ENCODE measurements around the gene DAP.
"Not testable (repeated sequence)": the region's sequence is repeated elsewhere in the genome, so short reads cannot be mapped to it uniquely, and the experiment has no call there.

Gene DAP

DNA sequence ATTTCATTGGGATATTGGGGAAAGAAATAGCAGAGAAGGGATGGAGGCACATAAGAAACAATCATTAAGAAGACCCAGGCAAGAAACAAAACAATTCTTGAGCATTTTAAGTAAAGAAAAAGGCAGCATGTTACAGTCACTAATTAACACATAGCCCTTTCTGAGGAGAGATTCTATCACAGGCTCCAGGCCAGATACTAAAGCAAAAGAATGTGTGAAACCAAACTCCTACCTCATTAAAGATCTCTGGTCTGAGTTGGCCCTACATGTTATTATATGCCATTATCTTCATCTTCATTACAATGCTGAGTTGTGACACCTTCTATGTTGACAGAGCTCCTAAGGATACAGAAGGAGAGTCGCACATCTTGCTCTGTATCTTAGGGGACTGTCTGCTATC is 37.5 kb downstream of the DAP start:
- H3K4me1 Mint-ChIP-seq (ENCODE audit: low read depth): peaks cover 11% of the 10 kb centered on the region
- H3K4me3 Mint-ChIP-seq: no peak overlapping the region
- no peaks in the 10 kb centered on the region for H3K27me3 Mint-ChIP-seq (ENCODE audit: low read depth)
- no peak for DNase-seq (ENCODE audit: low spot score)
- no peaks in the 10 kb centered on the region for H3K9me3 Mint-ChIP-seq
- peaks cover 20% of the 10 kb centered on the region for H3K36me3 Mint-ChIP-seq (ENCODE audit: low read depth)
- no peak overlapping the region for H3K27ac Mint-ChIP-seq

- H3K9me3 Mint-ChIP-seq, H3K27ac Mint-ChIP-seq, H3K4me3 Mint-ChIP-seq: not testable (repeated sequence)
These were observed 40.3 kb downstream of the DAP start for GRCh38 chr5:10720766-10721165.

GRCh38 chr5:10719965-10720364 is 41.1 kb downstream of the DAP start:
- Mint-ChIP-seq H3K27ac (no peak overlapping the region), H3K36me3 (ENCODE audit: low read depth) (peaks cover 20% of the 10 kb centered on the region), H3K27me3 (ENCODE audit: low read depth) (no peaks in the 10 kb centered on the region), H3K4me1 (ENCODE audit: low read depth) (no peaks in the 10 kb centered on the region), H3K9me3 (no peaks in the 10 kb centered on the region), H3K4me3 (no peak overlapping the region)
- no peak for DNase-seq (ENCODE audit: low spot score)

More at GRCh38 chr5:10720766-10721165, 40.3 kb downstream of the DAP start:
- H3K27me3 Mint-ChIP-seq (ENCODE audit: low read depth); H3K4me1 Mint-ChIP-seq (ENCODE audit: low read depth); DNase-seq (ENCODE audit: low spot score): not testable (repeated sequence)
- H3K36me3 Mint-ChIP-seq (ENCODE audit: low read depth): peaks cover 20% of the 10 kb centered on the region

GRCh38 chr5:10718617-10719016 is 42.4 kb downstream of the DAP start:
- not testable (repeated sequence) for H3K27me3 Mint-ChIP-seq (ENCODE audit: low read depth); DNase-seq (ENCODE audit: low spot score); H3K9me3 Mint-ChIP-seq; H3K4me1 Mint-ChIP-seq (ENCODE audit: low read depth); H3K4me3 Mint-ChIP-seq; H3K27ac Mint-ChIP-seq
- peaks cover 20% of the 10 kb centered on the region for H3K36me3 Mint-ChIP-seq (ENCODE audit: low read depth)

GRCh38 chr5:10716825-10717224 is 44.2 kb downstream of the DAP start:
- not testable (repeated sequence) for H3K9me3 Mint-ChIP-seq; H3K4me3 Mint-ChIP-seq; H3K27ac Mint-ChIP-seq; H3K27me3 Mint-ChIP-seq (ENCODE audit: low read depth); DNase-seq (ENCODE audit: low spot score)
- peaks cover 11% of the 10 kb centered on the region for H3K4me1 Mint-ChIP-seq (ENCODE audit: low read depth)
- peaks cover 17% of the 10 kb centered on the region for H3K36me3 Mint-ChIP-seq (ENCODE audit: low read depth)

GRCh38 chr5:10715605-10716290 is 45.3 kb downstream of the DAP start:
- no peaks in the 10 kb centered on the region for H3K9me3 Mint-ChIP-seq
- DNase-seq (ENCODE audit: low spot score): no peak
- peaks cover 12% of the 10 kb centered on the region for H3K36me3 Mint-ChIP-seq (ENCODE audit: low read depth)
- H3K27me3 Mint-ChIP-seq (ENCODE audit: low read depth): no peaks in the 10 kb centered on the region
- H3K27ac Mint-ChIP-seq: no peak overlapping the region
- H3K4me1 Mint-ChIP-seq (ENCODE audit: low read depth): peaks cover 11% of the 10 kb centered on the region
- no peak overlapping the region for H3K4me3 Mint-ChIP-seq

GRCh38 chr5:10712574-10713366 is 48.3 kb downstream of the DAP start:
- peaks cover 11% of the 10 kb centered on the region for H3K4me1 Mint-ChIP-seq (ENCODE audit: low read depth)
- peaks cover 3% of the 10 kb centered on the region for H3K36me3 Mint-ChIP-seq (ENCODE audit: low read depth)
- H3K4me3 Mint-ChIP-seq: no peak overlapping the region
- no peaks in the 10 kb centered on the region for H3K9me3 Mint-ChIP-seq
- no peak for DNase-seq (ENCODE audit: low spot score)
- no peaks in the 10 kb centered on the region for H3K27me3 Mint-ChIP-seq (ENCODE audit: low read depth)
- no peak overlapping the region for H3K27ac Mint-ChIP-seq

DNA sequence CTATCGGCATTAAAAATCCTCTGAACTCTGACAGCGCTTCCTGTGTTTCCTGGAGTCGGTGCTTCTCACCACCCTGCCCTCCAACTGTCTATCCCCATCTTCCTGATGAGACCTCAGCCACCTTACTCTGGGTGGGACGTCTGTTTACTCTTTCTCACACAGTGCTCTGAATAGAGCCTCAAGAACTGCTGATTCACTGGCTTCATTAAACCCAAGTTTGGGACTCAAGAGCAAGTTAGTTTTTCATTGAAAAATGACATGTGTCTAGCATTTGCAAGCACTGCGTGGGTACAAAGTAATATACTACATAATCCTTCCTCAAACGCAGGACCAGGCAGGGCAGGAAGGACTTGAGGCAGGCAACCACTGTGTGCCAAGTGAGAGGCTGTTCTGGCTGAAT is 49.5 kb downstream of the DAP start:
- Mint-ChIP-seq H3K27ac (no peak overlapping the region), H3K4me3 (no peak overlapping the region), H3K36me3 (ENCODE audit: low read depth) (peaks cover 7% of the 10 kb centered on the region), H3K9me3 (no peaks in the 10 kb centered on the region), H3K27me3 (ENCODE audit: low read depth) (no peaks in the 10 kb centered on the region), H3K4me1 (ENCODE audit: low read depth) (peaks cover 11% of the 10 kb centered on the region)
- DNase-seq (ENCODE audit: low spot score): no peak

DNA sequence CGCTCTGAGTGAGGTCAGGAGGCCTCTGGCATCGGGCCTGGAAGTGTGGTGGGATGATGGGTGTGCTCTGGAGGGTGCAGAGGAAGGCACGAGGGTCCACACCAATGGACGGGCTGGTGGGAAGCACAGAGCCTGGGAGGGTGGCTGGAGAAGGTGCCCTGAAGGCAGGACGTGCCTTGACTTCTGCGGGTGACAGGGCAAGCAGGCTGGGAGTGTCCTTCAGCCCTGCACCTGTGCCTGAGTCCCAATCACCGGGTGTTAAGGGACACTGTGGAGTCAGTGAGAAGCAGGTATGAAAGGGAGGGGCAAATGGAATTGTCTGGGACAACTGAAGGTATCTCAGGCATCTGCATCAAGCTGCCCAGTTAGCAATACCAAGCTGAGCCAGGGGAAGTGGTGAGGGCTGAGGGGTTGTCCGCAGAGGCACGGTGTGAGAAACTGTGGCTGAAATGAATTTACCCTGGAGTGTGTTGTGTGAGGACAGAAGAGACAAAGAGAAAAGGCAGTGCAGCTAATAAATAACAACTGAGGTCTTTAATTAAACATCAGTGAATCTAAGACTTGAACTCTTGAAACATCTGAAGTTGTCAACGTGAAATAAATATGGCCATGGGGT is 50.4 kb downstream of the DAP start:
- no peaks in the 10 kb centered on the region for H3K9me3 Mint-ChIP-seq
- H3K27me3 Mint-ChIP-seq (ENCODE audit: low read depth): no peaks in the 10 kb centered on the region
- H3K36me3 Mint-ChIP-seq (ENCODE audit: low read depth): peaks cover 7% of the 10 kb centered on the region
- peaks cover 12% of the 10 kb centered on the region for H3K4me1 Mint-ChIP-seq (ENCODE audit: low read depth)
- no peak overlapping the region for H3K27ac Mint-ChIP-seq
- no peak overlapping the region for H3K4me3 Mint-ChIP-seq
- DNase-seq (ENCODE audit: low spot score): no peak

DNA sequence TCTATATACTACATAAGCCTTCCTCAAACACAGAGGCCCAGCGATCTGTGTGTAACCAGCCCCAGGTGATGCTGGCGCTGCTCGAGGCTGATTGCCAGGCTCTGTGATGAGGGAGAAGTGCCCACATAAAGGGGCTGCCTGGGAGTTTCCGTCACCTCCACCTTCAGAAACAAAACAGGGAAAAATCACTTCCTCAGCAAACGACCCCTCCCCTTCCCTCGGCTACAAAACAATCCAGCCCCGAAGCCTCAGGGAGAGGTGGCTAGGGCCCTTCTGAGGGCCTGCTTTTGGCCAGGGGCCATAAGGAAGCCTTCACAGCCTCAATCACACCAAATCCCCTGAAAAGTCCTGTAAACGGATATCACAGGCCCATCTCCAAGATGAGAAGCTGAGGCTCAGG is 51.1 kb downstream of the DAP start:
- peaks cover 19% of the 10 kb centered on the region for H3K4me1 Mint-ChIP-seq (ENCODE audit: low read depth)
- no peaks in the 10 kb centered on the region for H3K9me3 Mint-ChIP-seq
- H3K4me3 Mint-ChIP-seq: no peak overlapping the region
- no peaks in the 10 kb centered on the region for H3K27me3 Mint-ChIP-seq (ENCODE audit: low read depth)
- no peak for DNase-seq (ENCODE audit: low spot score)
- H3K27ac Mint-ChIP-seq: no peak overlapping the region
- H3K36me3 Mint-ChIP-seq (ENCODE audit: low read depth): peaks cover 7% of the 10 kb centered on the region

- Mint-ChIP-seq H3K27me3 (ENCODE audit: low read depth) (no peaks in the 10 kb centered on the region), H3K27ac (no peak overlapping the region), H3K36me3 (ENCODE audit: low read depth) (peaks cover 7% of the 10 kb centered on the region), H3K4me3 (no peak overlapping the region), H3K4me1 (ENCODE audit: low read depth) (peaks cover 24% of the 10 kb centered on the region), H3K9me3 (no peaks in the 10 kb centered on the region)
- no peak for DNase-seq (ENCODE audit: low spot score)
These were observed 51.6 kb downstream of the DAP start for GRCh38 chr5:10709409-10709808.

GRCh38 chr5:10708189-10708944 is 52.7 kb downstream of the DAP start:
- Mint-ChIP-seq H3K36me3 (ENCODE audit: low read depth) (peaks cover 9% of the 10 kb centered on the region), H3K27ac (no peak overlapping the region), H3K4me3 (no peak overlapping the region), H3K9me3 (no peaks in the 10 kb centered on the region), H3K4me1 (ENCODE audit: low read depth) (peaks cover 27% of the 10 kb centered on the region), H3K27me3 (ENCODE audit: low read depth) (no peaks in the 10 kb centered on the region)
- DNase-seq (ENCODE audit: low spot score): no peak

DNA sequence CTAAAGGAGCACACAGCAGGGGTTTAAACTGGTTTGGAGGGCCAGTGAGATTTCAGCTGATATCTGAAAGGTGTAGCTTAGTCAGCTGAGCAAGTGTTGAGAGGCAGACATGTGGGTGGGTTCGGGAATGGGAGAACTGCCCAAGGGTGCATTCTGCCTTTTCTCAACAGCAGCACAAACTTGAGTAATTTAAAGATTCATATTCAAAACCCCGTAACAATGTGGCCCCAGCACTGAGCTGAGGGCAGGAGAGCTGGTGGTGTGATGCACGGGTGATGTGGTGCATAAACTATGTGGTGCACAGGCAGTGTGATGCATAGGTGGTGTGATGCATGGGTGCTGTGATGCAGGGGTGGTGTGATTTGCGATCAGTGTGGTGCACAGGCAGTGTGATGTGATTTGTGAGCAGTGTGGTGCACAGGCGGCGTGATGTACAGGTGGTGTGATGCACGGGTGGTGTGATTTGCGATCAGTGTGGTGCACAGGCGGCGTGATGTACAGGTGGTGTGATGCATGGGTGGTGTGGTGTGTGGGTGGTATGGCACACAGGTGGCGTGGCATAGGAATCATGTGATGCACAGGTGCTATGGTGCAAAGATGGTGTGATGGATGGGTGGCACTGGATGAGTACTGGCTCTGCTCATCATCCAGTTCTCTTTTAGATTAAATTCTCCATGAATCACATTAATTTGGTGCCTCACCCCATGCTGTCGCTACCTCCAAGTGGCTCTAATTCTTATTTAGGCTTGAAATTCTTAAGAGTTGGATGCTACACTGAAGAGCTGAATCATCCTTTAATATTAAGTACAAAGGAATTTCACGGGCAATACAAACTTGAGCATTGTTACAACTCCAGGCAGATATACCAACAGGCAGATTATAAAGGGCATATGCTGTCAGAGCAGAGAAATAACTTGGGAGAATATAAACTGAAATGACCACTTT is 53.6 kb downstream of the DAP start:
- DNase-seq (ENCODE audit: low spot score): no peak
- Mint-ChIP-seq H3K27me3 (ENCODE audit: low read depth) (no peaks in the 10 kb centered on the region), H3K4me1 (ENCODE audit: low read depth) (peaks cover 20% of the 10 kb centered on the region), H3K4me3 (no peak overlapping the region), H3K36me3 (ENCODE audit: low read depth) (peaks cover 5% of the 10 kb centered on the region), H3K9me3 (no peaks in the 10 kb centered on the region), H3K27ac (no peak overlapping the region)

All from T-helper 2 cell treated with Interferon-gamma antibody and Interleukin-4, amounts not matched to agents 5 μg/mL and 100 μg/mL, for 36 hours (primary cell).